G401 (cell line): ENCODE results near the gene INPP5A. TPM values are rescaled to one million over a fixed set of nuclear protein-coding genes. Genes with fewer than 3 reads are reported as not detected.
A peak's percentile ranks its signal among the peaks of the same experiment; 100 is the strongest.
"Not testable (repeated sequence)": the region's sequence is repeated elsewhere in the genome, so short reads cannot be mapped to it uniquely, and the experiment has no call there.

Source experiments
- DNase-seq: peaks from one replicate; pipeline ENCODE4 v3.0.0-alpha.2; 2015; ENCODE audit warnings: low spot score
- in situ Hi-C: cut with HindIII; loops from 2 replicates; pipeline ENCODE4 v1.10.0; 2016; ENCODE audit warnings: low sequenced_read_pairs, mixed read lengths
- total RNA-seq: library from RNA; depleted of rRNA; stranded (reverse); fragments of >200 nt; shearing (Covaris generic); gene quantifications from 2 replicates; pipeline ENCODE4 v1.2.3, GENCODE V29; 2014

The INPP5A gene
- total RNA-seq, 1 experiment from 2014 or later = 44.3 TPM

DNA sequence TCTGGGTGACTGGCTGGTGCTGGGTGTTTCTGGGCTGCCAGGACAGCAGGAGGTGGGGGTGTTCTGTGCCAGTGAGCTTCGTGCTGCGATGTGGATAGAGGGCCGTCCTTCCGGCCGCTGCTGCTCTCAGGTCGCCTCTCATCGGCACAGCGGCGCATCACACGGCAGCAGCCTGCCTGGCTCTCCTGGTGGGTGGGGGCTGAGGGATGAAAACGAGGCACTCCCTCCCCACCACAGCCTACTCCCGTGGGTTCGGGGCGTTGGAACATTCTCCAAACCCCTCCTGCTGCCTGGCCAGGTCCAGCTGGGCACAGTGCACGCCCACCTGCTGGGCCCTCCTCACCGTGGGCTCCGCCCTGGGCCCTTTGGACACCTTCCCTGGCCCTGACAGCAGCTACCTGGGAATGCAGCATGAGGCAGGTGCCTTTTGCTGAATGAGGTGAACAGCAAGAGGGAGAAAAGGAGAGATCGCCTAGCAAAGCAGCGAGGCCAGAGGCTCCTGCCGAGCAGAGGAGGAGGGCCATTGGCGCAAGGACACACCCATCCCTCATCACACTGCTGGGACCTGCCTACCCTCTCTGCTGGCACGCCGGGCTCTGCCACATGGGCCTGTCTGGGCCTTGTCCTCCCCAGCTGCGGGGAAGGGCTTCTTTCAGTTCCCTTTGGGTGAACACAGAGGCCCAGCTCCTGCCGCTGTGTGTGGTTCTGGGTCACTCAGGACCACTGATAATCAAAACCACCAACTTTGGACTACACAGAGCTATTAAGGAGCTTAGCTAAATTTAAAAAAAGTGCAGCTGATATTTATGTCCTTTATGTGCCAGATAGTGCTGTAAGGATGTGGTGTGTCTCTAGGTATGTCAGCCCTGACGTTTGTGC is 33.4 kb downstream of the INPP5A start:
- in situ Hi-C loops = no loop called here
- DNase-seq = peak; percentile 32

DNA sequence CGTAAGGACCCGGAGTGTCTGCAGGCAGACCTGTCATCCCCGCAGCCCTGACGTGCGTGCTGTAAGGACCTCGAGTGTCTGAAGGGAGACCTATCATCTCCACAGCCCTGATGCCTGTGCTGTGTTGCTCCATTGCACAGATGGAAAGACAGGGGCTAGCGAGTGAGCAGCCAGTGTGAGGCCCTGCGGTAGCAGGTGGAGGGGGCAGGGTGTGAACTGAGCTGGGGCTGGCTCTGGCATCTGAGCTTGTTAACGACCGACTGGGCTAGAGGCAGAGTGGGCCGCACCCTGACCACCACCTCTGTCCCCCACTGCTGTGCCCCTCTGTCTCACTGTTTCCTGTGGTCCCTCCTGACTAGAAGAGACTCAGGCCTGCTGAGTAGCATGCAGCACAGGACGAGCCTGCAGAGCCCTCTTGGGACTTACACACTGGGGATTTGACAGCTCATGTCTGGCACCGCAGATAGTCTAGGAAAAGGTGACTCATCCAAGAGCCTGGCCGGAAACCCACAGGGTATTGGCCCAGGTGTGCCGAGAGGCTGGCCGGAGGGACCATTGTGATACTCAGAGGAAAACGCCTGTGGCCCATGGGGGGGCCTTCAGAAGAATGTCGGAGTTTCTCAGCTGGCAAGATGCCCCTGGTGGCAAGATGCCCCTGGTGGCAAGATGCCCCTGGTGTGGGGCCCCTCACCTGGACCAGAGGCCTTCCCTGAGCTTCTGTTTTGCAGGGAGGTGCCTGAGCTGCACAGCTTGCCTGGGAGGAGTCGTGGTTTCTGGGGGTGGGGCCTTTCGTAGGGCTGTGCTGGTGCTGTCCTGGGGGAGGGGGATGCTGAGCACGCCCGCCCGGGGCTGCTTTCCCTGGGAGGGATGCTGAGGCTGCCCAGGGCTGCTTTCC is 34.3 kb downstream of the INPP5A start:
- no peak for DNase-seq
- in situ Hi-C loops = no loop called here

DNA sequence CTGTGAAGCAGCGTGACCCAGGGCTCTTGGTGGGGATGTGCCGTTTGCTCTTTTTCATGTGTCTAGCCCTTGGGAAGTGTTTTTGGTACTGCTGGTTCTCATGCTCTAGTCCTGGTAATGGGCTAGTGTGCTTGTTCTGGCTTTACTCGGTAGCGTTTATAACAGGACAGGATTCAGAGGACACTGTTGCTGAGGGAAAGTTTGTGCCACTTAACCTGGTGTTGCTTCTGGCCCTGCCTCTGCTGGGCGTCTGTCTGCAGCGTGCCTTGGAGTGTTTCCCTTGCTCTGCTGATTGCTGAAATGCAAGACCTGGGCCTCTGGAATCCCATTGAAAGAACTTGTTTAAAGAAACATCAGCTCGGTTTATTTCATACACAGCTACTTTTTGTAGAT is 35.0 kb downstream of the INPP5A start:
- in situ Hi-C loops = no loop called here
- no peak for DNase-seq

DNA sequence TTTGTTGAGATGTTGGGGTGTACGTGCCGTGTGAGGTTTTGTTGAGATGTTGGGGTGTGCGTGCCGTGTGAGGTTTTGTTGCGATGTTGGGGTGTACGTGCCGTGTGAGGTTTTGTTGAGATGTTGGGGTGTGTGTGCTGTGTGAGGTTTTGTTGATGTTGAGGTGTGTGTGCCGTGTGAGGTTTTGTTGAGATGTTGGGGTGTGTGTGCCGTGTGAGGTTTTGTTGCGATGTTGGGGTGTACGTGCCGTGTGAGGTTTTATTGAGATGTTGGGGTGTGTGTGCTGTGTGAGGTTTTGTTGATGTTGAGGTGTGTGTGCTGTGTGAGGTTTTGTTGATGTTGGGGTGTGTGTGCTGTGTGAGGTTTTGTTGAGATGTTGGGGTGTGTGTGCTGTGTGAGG is 35.4 kb downstream of the INPP5A start:
- DNase-seq, in situ Hi-C loops: not testable (repeated sequence)

DNA sequence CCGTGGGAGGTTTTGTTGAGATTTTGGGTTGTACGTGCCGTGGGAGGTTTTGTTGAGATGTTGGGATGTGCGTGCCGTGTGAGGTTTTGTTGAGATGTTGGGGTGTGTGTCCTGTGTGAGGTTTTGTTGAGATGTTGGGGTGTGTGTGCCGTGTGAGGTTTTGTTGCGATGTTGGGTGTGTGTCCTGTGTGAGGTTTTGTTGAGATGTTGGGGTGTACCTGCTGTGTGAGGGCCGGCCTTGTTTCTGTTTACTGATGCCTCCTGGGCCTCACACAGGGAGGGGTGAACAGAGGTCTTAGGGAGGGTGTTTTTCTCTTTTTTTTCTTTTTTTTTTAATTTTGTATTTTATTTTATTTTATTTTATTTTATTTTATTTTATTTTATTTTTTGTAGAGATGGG is 36.7 kb downstream of the INPP5A start:
- in situ Hi-C loops = no loop called here
- DNase-seq = no peak

DNA sequence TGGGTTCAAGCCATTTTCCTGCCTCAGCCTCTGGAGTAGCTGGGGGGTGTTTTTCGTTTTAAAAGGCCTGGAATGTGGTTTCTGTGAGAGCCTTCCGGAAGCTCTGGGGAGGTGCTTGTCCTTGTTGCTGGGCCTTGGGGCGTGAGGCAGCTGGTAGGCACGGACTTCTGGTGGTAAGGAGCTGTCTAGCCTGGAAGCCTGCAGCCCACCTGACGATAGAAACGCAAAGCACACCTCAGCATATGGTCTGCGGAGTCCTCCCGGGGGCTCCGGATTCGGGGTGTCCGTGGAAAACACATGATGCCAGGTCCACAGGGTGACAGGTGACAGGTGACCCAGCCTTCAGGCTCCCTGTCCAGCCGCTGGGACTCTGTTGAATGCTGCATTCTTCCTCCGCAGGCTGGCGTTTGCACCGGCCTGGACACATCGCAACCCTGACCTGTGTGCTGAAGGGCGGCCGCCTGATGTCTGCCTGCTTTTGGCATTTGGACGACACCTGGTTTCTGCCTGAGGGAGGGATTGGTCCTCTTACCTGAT is 37.3 kb downstream of the INPP5A start:
- no peak for DNase-seq
- in situ Hi-C loops = no loop called here

DNA sequence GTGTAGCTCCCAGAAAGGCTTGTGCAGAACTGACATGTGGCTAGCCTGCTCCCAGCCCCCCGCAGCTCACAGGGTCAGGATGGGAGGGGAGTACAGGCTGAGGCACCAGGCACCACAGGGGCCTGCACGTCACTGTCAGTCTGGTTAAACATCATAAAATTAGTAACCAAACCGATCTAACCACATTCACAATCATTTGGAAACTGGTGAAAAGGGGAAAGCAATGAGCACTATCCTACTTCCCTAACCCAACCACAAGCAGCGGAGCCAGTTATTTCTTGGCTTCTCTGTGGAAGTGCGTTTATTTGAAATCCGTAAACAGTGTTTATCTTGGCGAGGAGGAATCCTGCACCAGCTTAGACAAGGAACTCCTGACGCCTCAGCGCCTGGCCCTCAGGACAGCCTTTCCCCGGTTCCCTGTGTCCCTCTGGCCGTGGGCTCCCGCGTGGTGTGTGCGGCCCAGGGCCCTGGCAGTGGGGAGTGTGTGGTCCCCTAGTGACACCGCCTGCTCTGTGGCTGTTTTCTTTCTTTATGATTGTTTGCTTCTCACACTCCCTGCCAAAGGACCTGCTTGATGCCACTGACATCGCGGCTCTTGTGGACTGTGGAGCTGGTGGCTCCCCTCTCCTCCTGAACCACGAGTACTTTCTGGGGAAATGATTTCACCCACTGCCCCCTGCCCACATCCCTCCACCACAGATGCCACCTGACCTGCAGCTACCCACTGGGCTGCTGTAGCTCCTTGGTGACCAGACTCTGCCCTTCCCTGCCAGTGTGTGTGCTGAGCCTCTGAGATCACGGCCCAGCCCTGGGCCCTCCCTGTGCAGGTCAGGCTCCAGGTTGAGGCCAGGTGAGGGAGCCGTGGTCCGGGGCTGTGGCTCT is 38.0 kb downstream of the INPP5A start:
- in situ Hi-C loops = no loop called here
- DNase-seq = peak; percentile 60

DNA sequence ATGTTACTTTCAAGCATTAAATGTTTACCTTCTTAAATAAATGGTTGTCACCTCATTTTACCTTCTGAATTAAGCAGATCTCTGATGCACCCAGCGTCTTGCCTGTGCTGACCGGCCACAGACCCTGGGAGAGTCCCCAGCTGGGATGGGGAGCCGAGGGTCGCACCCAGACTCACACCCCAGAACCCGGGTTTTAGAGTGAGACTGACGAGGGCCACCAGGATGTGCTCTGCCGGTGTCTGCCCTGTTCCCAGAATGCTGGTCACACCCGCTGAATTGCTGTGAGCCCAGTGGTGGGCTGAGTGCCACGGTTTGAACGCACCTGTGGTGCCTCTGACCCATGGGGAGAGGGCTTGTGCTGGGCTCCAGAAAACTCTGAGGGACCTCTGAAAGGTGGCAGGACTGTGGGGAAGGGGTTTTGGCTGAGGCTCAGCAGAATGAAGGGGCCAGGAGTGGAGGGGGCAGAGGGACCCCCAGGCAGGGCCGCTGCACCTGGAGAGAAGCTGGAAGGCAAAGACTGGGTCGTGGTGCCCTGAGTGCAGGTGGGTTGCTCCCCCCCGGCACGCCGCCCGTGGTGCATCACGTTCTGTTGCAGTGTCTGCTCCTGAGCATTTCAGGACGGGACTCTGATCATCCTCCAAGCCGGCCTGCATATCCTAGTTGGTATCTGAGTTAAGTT is 39.2 kb downstream of the INPP5A start:
- DNase-seq = no peak
- in situ Hi-C loops = no loop called here

DNA sequence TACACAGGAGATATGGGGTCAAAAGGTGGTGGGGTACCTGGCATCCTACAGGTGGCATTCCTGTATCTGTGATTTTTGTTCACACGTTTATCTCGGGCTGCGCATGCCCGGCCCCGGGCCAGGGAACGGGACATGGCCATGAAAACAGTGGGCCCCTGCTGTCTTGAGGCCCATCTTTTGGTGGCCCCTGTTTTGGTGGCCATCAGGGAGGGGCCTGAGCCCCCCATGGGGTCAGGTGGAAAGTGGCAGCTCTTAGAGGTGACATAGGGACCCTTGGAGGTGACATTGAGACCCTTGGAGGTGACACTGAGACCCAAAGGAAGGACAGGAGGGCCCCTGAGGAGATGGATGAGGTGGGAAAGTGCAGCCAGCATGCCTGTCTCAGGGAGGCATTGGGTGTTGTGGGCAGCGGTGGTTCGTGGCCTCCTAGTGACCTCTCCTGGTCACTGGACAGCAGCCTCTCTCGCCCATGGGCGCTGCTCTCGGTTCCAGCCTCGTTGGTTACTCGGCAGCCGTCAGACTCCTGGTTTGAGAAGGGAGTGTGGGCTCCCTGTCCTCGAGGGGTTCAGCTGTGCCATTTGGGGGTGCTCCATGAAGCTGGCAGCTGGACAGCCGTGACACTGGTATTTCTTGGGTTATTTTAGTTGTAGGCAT is 39.9 kb downstream of the INPP5A start:
- no peak for DNase-seq
- in situ Hi-C loops = no loop called here

DNA sequence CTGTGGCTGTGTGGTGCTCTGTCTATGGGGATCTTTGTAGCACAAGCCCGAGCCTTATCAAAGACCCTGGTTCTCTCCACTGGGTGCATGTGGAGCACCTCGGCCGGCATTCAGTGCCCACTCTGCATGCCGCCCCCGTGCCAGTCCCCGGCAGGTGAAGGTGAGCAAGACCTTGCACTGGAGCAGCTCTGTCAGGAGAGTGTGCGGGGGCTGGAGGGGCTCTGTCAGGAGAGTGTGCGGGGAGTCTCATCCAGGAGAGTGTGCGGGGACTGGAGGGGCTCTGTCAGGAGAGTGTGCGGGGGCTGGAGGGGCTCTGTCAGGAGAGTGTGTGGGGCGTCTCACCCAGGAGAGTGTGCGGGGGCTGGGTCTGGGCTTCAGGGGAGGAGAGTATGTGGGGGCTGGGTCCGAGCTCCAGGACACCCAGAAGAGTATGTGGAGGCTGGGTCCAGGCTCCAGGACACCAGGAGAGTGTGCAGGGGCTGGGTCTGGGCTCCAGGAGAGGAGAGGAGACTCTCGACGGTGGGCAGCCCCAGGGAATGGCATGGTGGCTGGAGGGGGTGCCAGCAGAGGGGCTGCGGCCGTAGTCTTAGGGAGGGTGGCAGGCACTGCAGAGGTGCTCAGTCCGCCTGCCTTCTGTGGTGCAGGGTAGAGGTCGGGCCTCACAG is 40.8 kb downstream of the INPP5A start:
- DNase-seq = no peak
- in situ Hi-C loops = no loop called here

DNA sequence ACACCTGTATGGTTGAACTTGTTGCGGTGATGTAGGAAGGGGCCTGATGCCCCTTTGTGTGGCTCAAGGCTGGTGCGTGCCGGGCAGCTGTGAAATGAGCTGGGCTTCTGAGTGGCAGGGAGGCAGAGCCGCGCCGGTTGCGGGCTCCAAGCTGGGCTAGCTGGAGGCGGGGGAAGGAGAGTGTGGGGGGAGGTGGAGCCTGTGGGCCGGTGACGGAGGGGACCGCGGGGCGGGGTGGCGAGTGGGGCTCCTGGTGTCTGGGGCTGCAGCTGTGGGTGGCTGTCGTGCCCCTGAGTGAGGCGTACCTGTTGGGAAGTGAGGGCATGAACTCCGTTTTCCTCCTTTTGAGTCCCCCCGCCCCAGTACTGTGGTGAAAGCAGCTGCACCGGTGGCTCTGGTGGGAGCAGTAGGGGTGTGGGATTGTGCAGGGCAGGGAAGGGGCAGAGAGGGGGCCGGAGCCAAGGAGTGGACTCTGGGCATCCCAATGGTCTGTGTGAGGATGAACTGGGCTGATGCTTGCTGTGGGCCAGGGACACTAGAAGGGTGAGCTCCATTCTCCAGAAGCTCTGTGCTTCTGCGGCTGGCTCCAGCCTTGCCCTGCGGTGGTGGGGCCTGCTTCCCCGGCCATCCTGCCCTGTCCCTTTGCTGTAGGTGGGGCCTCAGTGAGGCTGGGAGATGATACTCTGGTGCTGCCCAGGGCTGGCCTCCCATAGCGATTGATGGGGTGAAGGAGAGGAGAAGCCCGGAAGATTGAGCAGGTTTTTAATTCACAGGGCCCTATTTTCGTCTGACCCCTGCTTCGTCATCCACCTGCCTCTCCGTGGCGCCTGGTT is 41.7 kb downstream of the INPP5A start:
- in situ Hi-C loops = no loop called here
- no peak for DNase-seq

DNA sequence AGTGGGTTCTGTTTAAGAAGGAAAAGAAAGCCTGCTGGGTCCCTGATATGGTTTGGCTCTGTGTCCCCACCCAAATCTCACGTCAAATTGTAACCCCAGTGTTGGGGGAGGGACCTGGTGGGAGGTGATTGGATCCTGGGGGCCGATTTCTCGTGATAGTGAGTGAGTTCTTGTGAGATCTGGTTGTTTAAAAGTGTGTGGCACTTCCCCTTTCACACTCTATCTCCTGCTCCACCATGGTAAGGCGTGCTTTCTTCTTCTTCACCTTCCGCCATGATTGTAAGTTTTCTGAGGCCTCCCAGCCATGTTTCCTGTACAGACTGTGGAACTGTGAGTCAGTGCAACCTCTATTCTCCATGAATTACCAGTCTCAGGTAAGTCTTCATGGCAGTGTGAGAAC is 42.6 kb downstream of the INPP5A start:
- in situ Hi-C loops = loop anchor here (5.0 kb wide), 1 partner anchor 58 kb away; no protein-coding TSS in a partner anchor
- no peak for DNase-seq

DNA sequence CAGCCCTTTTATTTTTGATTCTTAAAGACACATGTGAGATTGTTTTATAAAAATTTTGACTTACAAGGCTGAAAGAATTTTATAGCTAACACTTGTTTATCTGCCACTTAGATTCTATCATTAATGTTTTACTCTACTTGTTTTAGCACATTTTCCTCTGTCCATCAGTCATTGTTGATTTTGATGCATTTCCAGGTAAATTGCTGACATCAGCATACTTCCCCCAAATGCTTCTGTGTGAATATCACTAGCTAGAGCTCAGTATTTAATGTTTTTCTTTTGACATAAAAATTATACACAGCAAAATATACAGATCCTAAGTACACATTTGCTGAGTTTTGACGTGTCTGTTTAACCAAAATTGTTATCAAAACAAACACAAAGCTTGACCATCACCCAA is 43.0 kb downstream of the INPP5A start:
- no peak for DNase-seq
- in situ Hi-C loops = loop anchor here (5.0 kb wide), 1 partner anchor 58 kb away; no protein-coding TSS in a partner anchor

DNA sequence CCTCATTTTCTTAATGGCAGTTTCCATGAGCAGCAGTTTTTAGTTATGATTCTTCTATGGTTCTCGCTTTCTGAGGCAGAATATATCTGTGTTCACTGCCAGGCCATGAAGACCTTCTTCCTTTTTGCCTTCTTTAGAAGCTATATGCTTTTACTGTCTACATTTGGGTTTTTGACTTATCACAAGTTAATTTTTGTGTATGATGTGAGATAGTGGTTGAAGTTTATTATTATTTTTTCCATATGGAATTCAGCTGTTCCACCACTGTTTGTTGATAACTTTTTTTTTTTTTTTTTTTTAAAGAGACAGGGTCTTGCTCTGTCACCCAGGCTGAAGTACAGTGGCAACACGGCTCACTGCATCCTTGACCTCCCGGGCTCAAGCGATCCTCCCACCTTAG is 44.5 kb downstream of the INPP5A start:
- in situ Hi-C loops = loop anchor here (5.0 kb wide), 1 partner anchor 60 kb away; no protein-coding TSS in a partner anchor
- DNase-seq = no peak

DNA sequence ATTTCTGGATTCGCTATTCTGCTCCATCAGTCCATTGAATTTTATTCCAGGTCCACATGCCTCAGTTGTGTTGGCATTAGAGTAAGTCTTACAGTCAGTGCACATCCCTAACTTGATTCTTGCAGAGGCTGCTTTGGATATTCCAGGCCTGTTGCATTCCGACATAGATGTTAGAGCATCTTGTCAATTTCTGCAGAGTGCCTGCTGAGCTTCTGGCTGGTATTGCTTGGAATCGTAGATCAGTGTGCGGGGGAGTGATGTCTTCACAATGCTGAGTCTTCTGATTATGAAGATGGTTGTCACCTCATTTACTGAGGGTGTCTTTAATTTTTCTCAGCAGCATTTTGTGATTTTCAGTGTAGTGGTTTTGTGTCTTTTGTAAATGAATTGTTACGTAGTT is 45.2 kb downstream of the INPP5A start:
- in situ Hi-C loops = loop anchor here (5.0 kb wide), 1 partner anchor 60 kb away; no protein-coding TSS in a partner anchor
- DNase-seq = peak; percentile 65

DNA sequence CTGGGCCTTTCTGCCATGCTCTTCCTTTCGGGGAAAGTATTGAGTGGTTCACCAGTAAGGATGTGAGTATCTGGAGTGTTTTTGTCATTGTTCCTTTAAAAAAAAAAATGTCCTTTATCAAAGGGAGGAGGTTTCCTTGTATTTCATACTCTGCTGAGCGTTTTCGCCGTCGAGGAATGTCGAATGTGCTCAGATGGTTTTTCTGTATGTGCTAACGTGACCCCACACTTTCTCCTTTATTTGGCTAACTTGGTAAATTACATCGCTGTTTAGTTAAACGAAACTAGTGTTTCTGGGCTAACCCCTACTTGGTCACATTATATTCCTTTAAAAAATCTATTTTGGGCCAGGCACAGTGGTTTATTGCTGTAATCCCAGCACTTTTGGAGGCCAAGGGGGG is 45.9 kb downstream of the INPP5A start:
- in situ Hi-C loops = loop anchor here (5.0 kb wide), 1 partner anchor 61 kb away; no protein-coding TSS in a partner anchor
- DNase-seq = no peak
